CD4-positive, alpha-beta T cell treated with Interferon alpha-2 for 1 hour (primary cell): ENCODE data around the gene HRH4.
A peak's percentile ranks its signal among the peaks of the same experiment; 100 is the strongest.

Experiments used
- DNase-seq, 2 donors: peaks; one replicate each; pipeline ENCODE4 v3.0.0-alpha.2; 2020 to 2022

HRH4 gene

GRCh38 chr18:24460388-24460787 is at the start of gene HRH4:
HRH4 (plus strand) TSS chr18:24460637; CDS start chr18:24460729, 92 bp downstream.
- DNase-seq: no peak

- no peak for DNase-seq
These were observed 47.3 kb upstream of the HRH4 start for GRCh38 chr18:24413148-24413547.

- no peak for DNase-seq
These were observed 46.0 kb upstream of the HRH4 start for GRCh38 chr18:24414349-24415003.

GRCh38 chr18:24417480-24417879 is 43.0 kb upstream of the HRH4 start:
- no peak for DNase-seq

GRCh38 chr18:24420551-24420950 is 39.9 kb upstream of the HRH4 start:
- no peak for DNase-seq

GRCh38 chr18:24421831-24422230 is 38.6 kb upstream of the HRH4 start:
- DNase-seq: no peak

GRCh38 chr18:24426073-24426397 is 34.4 kb upstream of the HRH4 start:
- DNase-seq: no peak

- peak; percentile 80 to 82 for DNase-seq
These were observed 33.8 kb upstream of the HRH4 start, which contains the start of gene IMPACT for GRCh38 chr18:24426398-24427294. IMPACT (plus strand) TSS chr18:24426670; CDS start chr18:24426757, 87 bp downstream.

- no peak for DNase-seq
These were observed 33.0 kb upstream of the HRH4 start for GRCh38 chr18:24427484-24427883.

GRCh38 chr18:24428709-24429108 is 31.7 kb upstream of the HRH4 start:
- DNase-seq: no peak

- DNase-seq: no peak
These were observed 31.2 kb upstream of the HRH4 start for GRCh38 chr18:24429188-24429587.

- no peak for DNase-seq
These were observed 27.8 kb upstream of the HRH4 start for GRCh38 chr18:24432618-24433017.

GRCh38 chr18:24436939-24437338 is 23.5 kb upstream of the HRH4 start:
- DNase-seq: no peak

GRCh38 chr18:24443870-24444269 is 16.6 kb upstream of the HRH4 start:
- DNase-seq: no peak

- DNase-seq: no peak
These were observed 14.0 kb upstream of the HRH4 start for GRCh38 chr18:24446453-24446852.

GRCh38 chr18:24446953-24447538 is 13.4 kb upstream of the HRH4 start:
- no peak for DNase-seq

GRCh38 chr18:24447961-24448360 is 12.5 kb upstream of the HRH4 start:
- no peak for DNase-seq

GRCh38 chr18:24456549-24456948 is 3.9 kb upstream of the HRH4 start:
- no peak for DNase-seq

- DNase-seq: no peak
These were observed 665 bp upstream of the HRH4 start for GRCh38 chr18:24459772-24460171.

- no peak for DNase-seq
These were observed 1.6 kb downstream of the HRH4 start for GRCh38 chr18:24461996-24462395.

- no peak for DNase-seq
These were observed 2.7 kb downstream of the HRH4 start for GRCh38 chr18:24462838-24463775.

- DNase-seq: no peak
These were observed 5.0 kb downstream of the HRH4 start for GRCh38 chr18:24465486-24465885.

GRCh38 chr18:24466771-24467170 is 6.3 kb downstream of the HRH4 start:
- no peak for DNase-seq
